Nephron (organoid): ENCODE data around the gene PRCD.
A peak's percentile ranks its signal among the peaks of the same experiment; 100 is the strongest.

ENCODE experiments used
- H3K27ac Mint-ChIP-seq, 3 experiments: 2 replicates each; pipeline ENCODE4 v1.8.0; 2020; ENCODE audit warnings: mixed read lengths in 3 of 3, mild to moderate bottlenecking in 2 of 3, moderate library complexity in 1 of 3
- H3K27me3 Mint-ChIP-seq: 2 replicates; pipeline ENCODE4 v1.8.0; 2021; ENCODE audit warnings: low read depth, mild to moderate bottlenecking, moderate library complexity, mixed read lengths
- H3K36me3 Mint-ChIP-seq: 2 replicates; pipeline ENCODE4 v1.8.0; 2020; ENCODE audit warnings: low read depth, mixed read lengths
- H3K4me1 Mint-ChIP-seq: 2 replicates; pipeline ENCODE4 v1.8.0; 2020; ENCODE audit warnings: mixed read lengths
- H3K4me3 Mint-ChIP-seq, 3 experiments: 2 replicates each; pipeline ENCODE4 v1.8.0; 2020; ENCODE audit warnings: mild to moderate bottlenecking in 3 of 3, mixed read lengths in 3 of 3, moderate library complexity in 2 of 3
- H3K9me3 Mint-ChIP-seq: 2 replicates; pipeline ENCODE4 v1.8.0; 2020; ENCODE audit warnings: mixed read lengths
- CTCF ChIP-seq, 3 experiments: fragments of 200-600 bp; sonication (generic); IDR thresholded peaks; one replicate each; pipeline ENCODE4 v1.5.0; 2021; ENCODE audit warnings: antibody characterized with exemption in 3 of 3; ENCODE audit not compliant: unreplicated experiment in 3 of 3

PRCD gene

GRCh38 chr17:76538281-76538931 lies 1.4 kb upstream of the PRCD start:
- peak overlapping the region; percentile 27 to 68 (median 53) for H3K27ac Mint-ChIP-seq
- peaks cover 66% of the 10 kb centered on the region for H3K4me1 Mint-ChIP-seq
- peak overlapping the region; percentile 71 to 86 (median 82) for H3K4me3 Mint-ChIP-seq
- H3K36me3 Mint-ChIP-seq: no peaks in the 10 kb centered on the region
- no peak for TF ChIP-seq CTCF (IDR thresholded peaks at IDR 0.05; ENCODE audit: unreplicated experiment in 3 of 3)
- no peaks in the 10 kb centered on the region for H3K9me3 Mint-ChIP-seq
- peaks cover 41% of the 10 kb centered on the region for H3K27me3 Mint-ChIP-seq

GRCh38 chr17:76538941-76539570 lies 788 bp upstream of the PRCD start:
- Mint-ChIP-seq H3K27ac (peak overlapping the region; percentile 27 to 68 (median 53)), H3K9me3 (no peaks in the 10 kb centered on the region), H3K36me3 (no peaks in the 10 kb centered on the region), H3K4me3 (peak overlapping the region; percentile 71 to 86 (median 82)), H3K27me3 (peaks cover 45% of the 10 kb centered on the region), H3K4me1 (peaks cover 72% of the 10 kb centered on the region)
- TF ChIP-seq CTCF (IDR thresholded peaks at IDR 0.05; ENCODE audit: unreplicated experiment in 3 of 3): no peak

- peak in 2 of 3 experiments; percentile 14 to 22 for TF ChIP-seq CTCF (IDR thresholded peaks at IDR 0.05; ENCODE audit: unreplicated experiment in 3 of 3)
- H3K27me3 Mint-ChIP-seq: peaks cover 42% of the 10 kb centered on the region
- no peaks in the 10 kb centered on the region for H3K9me3 Mint-ChIP-seq
- H3K4me3 Mint-ChIP-seq: peak overlapping the region; percentile 80 to 86 (median 84)
- no peaks in the 10 kb centered on the region for H3K36me3 Mint-ChIP-seq
- peaks cover 67% of the 10 kb centered on the region for H3K4me1 Mint-ChIP-seq
- H3K27ac Mint-ChIP-seq: peak overlapping the region; percentile 70 to 92 (median 73)
Measured at GRCh38 chr17:76540381-76541300, 797 bp downstream of the PRCD start.

- TF ChIP-seq CTCF (IDR thresholded peaks at IDR 0.05; ENCODE audit: unreplicated experiment in 3 of 3): no peak
- no peaks in the 10 kb centered on the region for H3K9me3 Mint-ChIP-seq
- H3K27me3 Mint-ChIP-seq: peaks cover 33% of the 10 kb centered on the region
- peak overlapping the region in 1 of 3 experiments; percentile 35 for H3K4me3 Mint-ChIP-seq
- no peaks in the 10 kb centered on the region for H3K36me3 Mint-ChIP-seq
- peaks cover 59% of the 10 kb centered on the region for H3K4me1 Mint-ChIP-seq
- H3K27ac Mint-ChIP-seq: peak overlapping the region in 2 of 3 experiments; percentile 11 to 43
Measured at GRCh38 chr17:76541739-76542454, 2.1 kb downstream of the PRCD start.

- Mint-ChIP-seq H3K36me3 (no peaks in the 10 kb centered on the region), H3K4me3 (no peak overlapping the region), H3K27me3 (peaks cover 27% of the 10 kb centered on the region), H3K9me3 (no peaks in the 10 kb centered on the region), H3K27ac (no peak overlapping the region), H3K4me1 (peaks cover 59% of the 10 kb centered on the region)
- TF ChIP-seq CTCF (IDR thresholded peaks at IDR 0.05; ENCODE audit: unreplicated experiment in 3 of 3): no peak
Measured at GRCh38 chr17:76542566-76542971, 2.7 kb downstream of the PRCD start.
